Raji (cell line): ENCODE measurements around the gene CHSY3.

Experiments
- POLR2A ChIP-seq: IDR thresholded peaks from 2 replicates; pipeline ENCODE4 v1.6.1; 2011; ENCODE audit warnings: low read depth, low read length, control low read depth; ENCODE audit not compliant: insufficient read depth

Gene CHSY3

GRCh38 chr5:129904102-129904666 is at the start of gene CHSY3:
Gene CHSY3, plus strand, starts transcription at chr5:129904465.
- TF ChIP-seq POLR2A: no peak

GRCh38 chr5:129856325-129856724 is 47.9 kb upstream of the CHSY3 start:
- TF ChIP-seq POLR2A: no peak

GRCh38 chr5:129857116-129857515 is 47.1 kb upstream of the CHSY3 start:
- TF ChIP-seq POLR2A: no peak

GRCh38 chr5:129858131-129858675 is 46.1 kb upstream of the CHSY3 start:
- TF ChIP-seq POLR2A: no peak

GRCh38 chr5:129884322-129884721 is 19.9 kb upstream of the CHSY3 start:
- no peak for TF ChIP-seq POLR2A

- TF ChIP-seq POLR2A: no peak
These were observed 4.8 kb upstream of the CHSY3 start for GRCh38 chr5:129899454-129899853.

GRCh38 chr5:129902816-129903215 is 1.4 kb upstream of the CHSY3 start:
- no peak for TF ChIP-seq POLR2A

GRCh38 chr5:129903466-129904101 is 681 bp upstream of the CHSY3 start:
- no peak for TF ChIP-seq POLR2A

GRCh38 chr5:129904667-129905472 is 605 bp downstream of the CHSY3 start:
- no peak for TF ChIP-seq POLR2A

GRCh38 chr5:129905473-129906176 is 1.4 kb downstream of the CHSY3 start:
- no peak for TF ChIP-seq POLR2A

GRCh38 chr5:129906177-129906887 is 2.1 kb downstream of the CHSY3 start:
- TF ChIP-seq POLR2A: no peak

- no peak for TF ChIP-seq POLR2A
These were observed 5.0 kb downstream of the CHSY3 start for GRCh38 chr5:129909225-129909624.

GRCh38 chr5:129912601-129913255 is 8.5 kb downstream of the CHSY3 start:
- no peak for TF ChIP-seq POLR2A

- TF ChIP-seq POLR2A: no peak
These were observed 11.2 kb downstream of the CHSY3 start for GRCh38 chr5:129915415-129915814.
